ENCODE data around the gene STIP1.

Gene STIP1

DNA sequence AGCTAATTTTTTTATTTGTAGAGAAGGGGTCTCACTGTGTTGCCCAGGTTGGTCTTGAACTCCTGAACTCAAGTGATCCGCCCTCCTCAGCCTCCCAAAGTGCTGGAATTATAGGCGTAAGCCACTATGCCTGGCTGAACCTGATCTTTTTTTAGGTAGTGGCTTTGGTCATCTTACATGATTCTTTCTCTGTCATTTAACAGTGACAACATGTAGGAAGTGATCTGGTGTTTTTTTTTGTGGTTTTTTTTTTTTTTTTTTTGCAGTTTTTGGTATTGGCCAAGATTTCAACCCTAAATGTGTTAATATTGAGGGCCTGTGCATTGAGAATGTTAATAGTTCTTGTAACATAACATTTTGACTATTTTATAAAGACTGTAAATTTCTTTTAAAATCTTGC is 12.5 kb downstream of the STIP1 start:
- no peak for DNase-seq (ENCODE audit: low spot score)

DNA sequence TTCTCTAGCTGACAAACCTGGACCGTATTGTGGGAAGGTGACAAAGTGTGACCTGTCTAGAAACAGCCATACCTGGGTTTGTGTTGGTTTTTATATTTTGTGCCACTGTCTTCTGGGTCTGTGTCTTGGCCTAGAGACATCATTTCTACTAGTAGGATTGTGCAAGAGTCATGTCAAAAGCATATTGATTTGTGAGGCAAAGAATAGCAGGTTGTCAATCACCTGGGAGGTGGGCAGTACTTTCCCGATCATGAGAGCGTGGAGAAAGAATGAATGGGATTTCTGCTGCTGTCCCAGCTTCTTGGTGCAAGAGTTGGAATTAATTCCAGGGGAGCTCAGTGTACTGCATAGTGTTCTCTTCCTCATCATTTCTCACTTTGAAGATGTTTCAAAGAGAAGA is 15.6 kb downstream of the STIP1 start:
- DNase-seq (ENCODE audit: low spot score), result no peak

DNA sequence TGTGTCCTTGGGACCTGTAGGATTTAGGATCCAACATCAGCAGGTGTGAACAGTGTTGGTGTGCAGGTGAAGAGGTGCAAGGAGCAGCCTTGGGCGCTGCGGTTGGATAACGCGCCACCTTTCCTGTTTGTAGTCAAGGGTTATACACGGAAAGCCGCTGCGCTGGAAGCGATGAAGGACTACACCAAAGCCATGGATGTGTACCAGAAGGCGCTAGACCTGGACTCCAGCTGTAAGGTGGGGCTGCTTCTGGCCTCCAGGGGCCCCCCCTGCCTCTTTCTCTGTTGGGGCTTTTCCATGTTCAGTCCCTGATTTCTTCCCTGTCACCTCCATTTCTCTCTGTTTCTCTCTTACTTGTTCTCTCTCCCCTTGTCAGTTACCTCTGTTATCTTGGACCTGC is 17.0 kb downstream of the STIP1 start:
- no peak for DNase-seq (ENCODE audit: low spot score)

DNA sequence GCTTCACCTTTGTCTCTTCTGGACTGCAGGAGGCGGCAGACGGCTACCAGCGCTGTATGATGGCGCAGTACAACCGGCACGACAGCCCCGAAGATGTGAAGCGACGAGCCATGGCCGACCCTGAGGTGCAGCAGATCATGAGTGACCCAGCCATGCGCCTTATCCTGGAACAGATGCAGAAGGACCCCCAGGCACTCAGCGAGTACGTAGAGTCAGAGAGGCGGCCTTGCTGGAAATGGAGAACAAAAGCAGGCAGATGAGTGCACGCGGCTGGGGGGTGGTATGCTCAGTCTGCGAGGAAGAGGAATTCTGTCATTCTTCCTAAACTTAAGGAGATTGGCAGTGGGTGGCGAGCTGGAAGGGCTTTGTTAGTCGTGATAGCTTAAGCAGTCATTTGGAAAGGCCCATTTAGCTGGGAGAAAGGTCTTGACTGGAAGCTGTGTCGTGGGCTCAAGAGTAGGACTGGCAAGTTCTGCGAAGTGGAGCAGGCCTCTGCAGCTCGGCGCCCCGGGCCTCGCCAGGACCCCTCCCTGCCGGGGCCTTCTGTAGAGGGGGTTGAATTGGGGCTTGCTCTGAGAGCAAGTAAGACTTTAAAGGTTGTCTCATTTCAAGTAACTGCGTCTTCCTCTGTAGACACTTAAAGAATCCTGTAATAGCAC is 17.6 kb downstream of the STIP1 start:
- no peak for DNase-seq (ENCODE audit: low spot score)

DNA sequence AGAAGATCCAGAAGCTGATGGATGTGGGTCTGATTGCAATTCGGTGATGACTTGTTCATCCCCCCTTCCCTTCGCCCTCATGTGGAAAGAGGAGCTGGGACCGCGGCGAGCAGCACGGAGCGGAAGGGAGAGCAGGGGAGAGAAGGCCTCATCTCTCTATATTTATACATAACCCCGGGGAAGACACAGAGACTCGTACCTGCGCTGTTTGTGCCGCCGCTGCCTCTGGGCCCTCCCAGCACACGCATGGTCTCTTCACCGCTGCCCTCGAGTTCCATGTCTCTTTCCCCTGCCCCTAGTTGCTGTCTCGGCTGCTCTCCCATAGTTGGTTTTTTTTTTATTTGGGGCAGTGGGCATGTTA is 18.1 kb downstream of the STIP1 start:
- DNase-seq (ENCODE audit: low spot score), result no peak

DNA sequence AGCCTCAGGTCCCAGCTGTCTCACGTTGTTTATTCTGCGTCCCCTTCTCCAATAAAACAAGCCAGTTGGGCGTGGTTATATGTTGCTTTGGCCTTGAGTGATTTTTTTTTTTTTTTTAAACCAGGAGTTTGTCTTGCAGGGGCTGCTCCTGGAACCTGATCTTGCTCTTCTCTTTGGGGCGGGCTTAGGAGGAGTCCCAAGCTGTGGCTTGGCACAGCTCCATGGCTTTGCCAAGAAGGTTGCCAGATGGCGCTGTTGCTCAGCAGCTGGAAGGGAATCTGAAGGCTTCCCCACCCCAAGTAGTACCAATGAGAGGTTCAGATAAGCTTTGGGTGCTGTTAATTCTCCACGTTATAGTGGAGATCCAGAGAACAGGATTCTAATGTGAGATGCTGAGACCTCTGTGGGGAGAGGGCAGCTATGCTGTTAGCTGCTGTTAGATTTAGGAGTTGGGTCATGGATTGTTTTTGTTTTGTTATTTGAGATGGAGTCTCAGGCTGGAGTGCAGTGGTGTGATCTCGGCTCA is 18.6 kb downstream of the STIP1 start:
- DNase-seq (ENCODE audit: low spot score), result peak; percentile 96

DNA sequence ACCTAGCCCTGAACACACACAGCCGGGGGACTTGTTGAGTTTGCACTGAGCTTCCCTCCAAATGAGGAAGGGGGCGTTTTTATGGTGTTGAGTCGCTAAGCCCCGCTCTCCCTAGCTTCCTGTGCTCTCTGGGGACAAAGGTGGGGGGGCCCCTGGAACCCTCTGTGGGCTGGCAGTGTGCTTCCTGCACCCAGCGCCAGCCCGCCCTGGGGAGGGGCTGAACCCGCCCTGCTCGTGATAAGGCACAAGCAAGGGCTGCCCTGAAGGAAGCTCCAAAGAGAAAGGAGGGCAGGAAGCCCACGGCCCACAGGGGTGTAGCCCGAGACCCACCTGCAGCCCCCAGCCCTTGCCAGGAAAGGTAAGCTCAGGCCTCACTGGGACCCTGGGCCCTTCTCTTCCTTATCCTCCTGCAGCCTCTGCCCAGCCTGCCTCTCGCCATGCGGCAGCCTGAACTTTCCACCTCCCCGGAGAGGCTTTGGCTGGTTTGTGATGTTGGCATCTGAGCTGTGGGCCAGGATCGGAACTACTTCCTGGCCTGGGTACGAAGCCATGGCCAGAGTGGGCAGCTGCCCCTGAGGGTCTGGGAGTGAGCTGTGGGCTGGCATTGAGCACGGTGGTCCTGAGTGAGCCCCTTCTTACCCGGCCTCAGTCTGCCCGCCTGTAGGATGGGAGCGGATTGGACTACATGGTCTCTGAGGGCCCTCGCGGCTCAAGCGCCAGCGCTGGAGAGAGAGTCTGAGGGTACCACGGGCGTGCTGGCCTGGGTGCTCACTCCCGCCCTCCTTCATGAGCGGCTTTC is 20.7 kb downstream of the STIP1 start, which contains the start of gene FERMT3:
Gene FERMT3 (plus strand): TSS at position 265 of the 799 bp plus-strand sequence. CDS start 644 bp downstream, outside the sequence.
- no peak for DNase-seq (ENCODE audit: low spot score)

DNA sequence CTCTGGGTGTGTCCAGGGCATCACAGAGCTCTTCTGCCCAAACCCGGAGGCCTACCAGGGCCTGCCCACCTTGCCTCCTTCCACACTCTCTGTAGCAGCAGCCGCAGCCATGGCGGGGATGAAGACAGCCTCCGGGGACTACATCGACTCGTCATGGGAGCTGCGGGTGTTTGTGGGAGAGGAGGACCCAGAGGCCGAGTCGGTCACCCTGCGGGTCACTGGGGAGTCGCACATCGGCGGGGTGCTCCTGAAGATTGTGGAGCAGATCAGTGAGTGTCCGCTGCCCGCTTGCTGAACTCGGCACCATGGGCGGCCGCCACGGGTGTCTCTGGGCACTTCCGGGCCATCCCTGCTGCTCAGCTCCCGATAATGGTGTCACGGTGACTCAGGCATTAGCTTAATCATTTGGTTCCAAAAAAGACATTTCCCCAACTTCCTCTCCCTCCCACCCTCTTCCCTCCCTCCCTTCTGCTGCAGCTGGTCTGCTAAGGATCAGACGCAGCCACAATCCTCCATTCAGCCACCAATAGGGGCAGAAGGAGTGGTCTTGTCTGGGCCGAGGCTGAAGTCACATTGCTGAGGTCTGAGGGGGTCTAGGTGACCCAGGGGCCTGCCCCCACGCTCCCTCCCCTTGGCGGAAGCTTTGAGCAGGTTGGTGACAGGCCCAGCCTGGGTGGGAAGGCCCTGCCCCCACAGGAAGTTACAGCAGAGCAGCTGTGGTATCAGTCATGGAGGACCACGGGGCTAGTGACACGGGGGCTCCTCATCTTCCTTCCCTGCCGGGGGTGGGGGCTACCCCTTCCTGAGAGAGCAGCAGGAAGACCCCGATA is 21.5 kb downstream of the STIP1 start:
- DNase-seq (ENCODE audit: low spot score), result peak; percentile 83

DNA sequence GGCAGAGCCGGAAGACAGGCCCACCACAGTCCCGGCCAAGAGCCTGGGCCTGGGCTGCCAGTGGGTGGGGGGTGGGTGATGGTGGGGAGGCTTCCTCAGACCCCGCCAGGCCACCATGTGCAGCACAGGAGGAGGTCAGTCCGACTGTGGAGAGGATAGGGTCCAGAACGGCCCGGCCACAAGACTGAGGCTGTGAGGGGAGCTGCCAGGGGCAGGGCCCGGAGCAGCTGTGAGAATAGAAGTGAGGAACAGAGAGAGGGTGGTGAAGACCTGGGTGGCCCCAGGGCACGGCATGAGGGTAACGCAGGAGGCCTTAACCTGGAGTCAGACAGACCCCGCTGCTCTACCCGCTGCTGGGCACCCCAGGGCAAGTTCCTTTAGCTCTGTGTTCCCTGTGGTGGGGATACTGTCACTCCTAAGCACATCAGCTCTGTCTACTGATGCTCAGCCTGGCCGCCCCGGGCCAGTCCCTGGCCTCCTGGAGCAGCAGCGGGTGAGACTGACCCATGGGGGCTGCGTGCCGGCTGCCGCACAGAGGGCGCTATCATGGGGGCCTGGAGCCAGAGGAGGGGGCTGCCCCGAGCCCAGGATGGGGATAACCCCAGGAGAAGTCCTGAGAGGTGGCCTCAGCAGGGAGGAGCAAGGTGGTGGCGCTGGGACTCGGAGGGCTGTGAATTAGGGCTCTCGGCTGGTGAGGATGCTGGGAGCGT is 22.3 kb downstream of the STIP1 start:
- DNase-seq (ENCODE audit: low spot score), result no peak

DNA sequence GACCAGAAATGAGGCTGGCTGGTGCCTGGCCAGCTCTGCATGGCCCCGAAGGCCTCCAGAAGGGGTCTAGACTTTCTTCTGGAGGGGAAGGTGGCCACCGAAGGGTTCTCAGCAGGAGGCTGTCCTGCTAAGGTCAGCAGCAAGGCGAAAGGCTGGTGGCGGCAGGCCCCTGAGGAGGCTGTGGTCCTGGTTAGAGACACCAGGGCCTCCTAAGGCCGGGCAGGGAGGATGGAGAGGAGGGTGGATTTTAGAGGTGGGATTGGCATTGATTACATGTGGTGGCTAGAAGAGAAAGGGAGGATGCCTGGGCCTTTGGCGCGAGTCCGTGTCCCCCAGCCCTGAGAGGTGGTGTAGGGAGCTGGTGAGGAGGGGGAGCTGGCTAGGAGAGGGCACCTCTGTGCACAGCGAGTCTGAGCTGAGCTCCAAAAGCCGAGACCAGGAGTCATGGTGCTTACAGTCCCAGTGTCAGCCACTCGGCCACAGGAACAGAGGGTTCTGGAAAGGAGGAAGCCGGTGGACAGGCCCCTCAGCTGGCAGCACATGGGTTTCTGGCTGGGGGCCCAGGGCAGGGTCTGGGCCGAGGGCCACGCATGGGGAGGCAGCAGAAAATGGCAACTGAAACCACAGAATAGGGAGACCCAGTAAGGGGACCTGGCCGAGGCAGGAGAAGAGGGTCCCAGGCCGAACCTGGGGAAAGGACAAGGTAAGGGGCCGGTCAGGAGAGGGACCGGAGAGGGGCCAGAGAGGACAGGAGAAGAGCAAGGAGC is 23.0 kb downstream of the STIP1 start:
- no peak for DNase-seq (ENCODE audit: low spot score)

DNA sequence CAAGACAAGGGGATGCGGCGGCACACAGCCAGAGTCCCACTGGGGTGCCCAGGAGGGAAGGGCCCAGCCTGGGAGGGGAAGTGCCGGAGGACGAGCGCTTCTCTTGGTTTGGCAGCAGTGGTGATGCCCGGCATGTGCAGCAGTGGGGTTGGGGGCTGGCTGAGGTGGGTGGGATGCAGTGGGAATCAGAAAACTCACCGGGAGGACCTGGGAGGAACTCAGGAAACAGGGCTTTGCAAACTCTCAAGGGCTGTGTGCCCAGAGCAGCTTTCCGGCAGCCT is 23.5 kb downstream of the STIP1 start:
- no peak for DNase-seq (ENCODE audit: low spot score)

DNA sequence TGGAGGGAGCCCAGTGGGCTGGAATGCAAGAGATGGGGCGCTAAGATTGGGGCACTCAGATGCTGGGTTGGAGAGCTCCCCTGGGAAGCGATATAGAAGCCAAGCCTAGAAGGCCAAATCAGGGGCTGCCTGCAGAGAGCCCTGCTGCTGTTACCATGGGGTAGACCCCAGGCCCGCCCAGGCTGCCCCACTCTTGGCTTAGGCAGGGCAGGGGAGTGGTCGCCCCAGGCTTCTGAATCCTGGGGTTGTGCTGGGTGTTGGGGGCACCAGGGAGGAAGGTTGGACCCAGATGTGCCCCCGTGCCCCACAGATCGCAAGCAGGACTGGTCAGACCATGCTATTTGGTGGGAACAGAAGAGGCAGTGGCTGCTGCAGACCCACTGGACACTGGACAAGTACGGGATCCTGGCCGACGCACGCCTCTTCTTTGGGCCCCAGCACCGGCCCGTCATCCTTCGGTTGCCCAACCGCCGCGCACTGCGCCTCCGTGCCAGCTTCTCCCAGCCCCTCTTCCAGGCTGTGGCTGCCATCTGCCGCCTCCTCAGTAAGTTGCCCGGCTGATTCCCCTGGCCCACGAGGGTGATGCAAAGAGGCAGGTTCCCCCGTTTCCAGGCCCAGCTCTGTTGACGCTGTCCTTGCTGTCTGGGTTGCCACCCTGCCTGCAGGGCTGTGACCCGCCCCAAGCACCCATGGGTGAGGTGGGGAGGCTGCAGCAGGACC is 24.5 kb downstream of the STIP1 start:
- no peak for DNase-seq (ENCODE audit: low spot score)

DNA sequence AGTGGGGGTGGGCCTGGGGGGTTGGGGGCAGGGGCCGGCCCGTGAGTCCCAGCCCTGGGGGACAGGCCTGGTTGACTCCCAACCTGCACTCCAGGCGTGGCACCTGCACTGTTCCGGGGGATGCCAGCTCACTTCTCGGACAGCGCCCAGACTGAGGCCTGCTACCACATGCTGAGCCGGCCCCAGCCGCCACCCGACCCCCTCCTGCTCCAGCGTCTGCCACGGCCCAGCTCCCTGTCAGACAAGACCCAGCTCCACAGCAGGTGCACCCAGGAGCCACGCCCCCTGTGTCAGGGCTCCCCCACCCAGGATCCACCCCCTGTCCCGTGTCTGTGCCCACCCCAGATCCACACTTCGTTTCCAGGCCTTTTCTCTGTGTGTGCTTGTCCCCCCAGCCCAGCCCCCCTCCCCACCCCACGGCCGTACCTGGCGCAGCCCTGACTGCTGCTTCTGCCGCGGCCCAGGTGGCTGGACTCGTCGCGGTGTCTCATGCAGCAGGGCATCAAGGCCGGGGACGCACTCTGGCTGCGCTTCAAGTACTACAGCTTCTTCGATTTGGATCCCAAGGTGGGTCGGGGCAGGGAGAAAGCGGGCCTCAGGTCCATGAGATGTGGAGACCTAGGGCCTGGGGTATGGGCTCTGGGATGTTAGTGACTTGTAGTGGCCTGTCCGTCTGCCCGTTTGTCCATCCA is 25.4 kb downstream of the STIP1 start:
- no peak for DNase-seq (ENCODE audit: low spot score)

DNA sequence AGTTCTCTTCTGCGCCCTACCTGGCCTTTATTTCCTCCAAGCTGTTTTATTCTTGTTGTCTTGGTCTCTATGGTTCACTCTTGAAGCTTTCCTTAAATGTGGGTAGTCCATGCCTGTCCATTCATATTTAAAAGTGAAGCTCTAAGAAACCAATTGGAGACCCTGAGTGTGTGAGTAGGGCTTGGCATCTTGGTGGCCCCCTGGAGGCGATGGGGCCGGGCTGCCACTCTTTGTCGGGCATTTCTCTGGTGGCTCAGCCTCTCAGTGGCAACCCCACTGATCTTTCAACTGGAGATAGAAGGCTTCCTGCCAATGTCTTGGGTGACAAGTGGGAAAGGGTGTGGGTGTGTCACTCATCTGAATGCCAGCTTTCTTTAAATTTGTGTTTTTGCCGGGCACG is 30.9 kb downstream of the STIP1 start:
- DNase-seq (ENCODE audit: low spot score), result no peak

DNA sequence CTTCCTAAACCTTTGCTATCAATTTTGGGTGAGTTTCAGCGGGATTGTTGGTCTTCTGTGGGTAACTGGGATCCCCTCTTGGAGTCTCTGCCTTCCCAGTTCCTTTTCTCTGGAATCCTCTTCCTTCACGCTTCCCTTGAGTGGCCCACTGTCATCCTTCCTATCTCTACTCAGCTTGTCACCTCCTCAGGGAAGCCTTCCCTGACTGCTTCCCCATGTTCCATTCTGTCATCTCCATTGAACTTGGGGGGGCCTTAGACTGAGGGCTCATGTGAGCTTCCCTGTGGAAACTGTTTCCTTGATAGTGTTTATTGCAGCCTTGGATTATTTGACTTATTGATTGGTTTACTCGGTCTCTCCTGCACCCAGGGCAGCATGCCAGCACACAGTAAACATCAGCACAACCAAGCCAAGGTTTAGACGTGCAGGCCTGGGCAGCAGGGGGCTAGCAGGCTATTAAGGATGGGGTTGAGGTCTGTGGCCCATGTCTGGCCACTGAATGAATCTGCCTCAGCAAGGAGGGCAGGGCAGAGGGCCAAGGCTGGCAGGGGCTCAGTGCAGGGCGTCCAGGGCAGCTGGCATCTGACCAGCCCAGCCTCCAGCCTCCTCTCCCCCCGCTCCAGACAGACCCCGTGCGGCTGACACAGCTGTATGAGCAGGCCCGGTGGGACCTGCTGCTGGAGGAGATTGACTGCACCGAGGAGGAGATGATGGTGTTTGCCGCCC is 32.8 kb downstream of the STIP1 start:
- DNase-seq (ENCODE audit: low spot score), result no peak

DNA sequence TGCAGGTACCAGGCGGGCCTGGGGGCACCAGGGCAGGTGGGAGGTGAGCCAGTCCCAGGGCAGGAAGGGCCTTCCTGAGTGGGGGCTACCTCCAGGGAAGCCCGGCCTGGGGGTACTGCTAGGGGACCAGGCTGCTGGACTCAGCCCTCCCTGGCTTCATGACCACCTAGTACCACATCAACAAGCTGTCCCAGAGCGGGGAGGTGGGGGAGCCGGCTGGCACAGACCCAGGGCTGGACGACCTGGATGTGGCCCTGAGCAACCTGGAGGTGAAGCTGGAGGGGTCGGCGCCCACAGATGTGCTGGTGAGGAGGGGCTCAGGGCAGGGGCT is 33.3 kb downstream of the STIP1 start:
- DNase-seq (ENCODE audit: low spot score), result no peak

DNA sequence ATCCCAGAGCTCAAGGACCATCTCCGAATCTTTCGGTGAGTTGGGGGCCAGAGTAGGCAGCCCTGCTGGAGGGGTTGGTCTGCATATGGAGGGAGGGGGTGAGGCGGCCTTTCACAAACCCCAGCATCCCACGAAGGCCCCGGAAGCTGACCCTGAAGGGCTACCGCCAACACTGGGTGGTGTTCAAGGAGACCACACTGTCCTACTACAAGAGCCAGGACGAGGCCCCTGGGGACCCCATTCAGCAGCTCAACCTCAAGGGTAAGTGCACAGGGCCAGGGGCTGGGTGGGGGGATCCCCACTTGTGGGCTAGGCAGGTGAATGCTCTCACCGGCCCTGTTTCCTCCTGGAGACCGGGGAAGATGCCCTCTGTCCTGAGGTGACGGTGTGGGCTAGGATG is 33.8 kb downstream of the STIP1 start:
- no peak for DNase-seq (ENCODE audit: low spot score)

DNA sequence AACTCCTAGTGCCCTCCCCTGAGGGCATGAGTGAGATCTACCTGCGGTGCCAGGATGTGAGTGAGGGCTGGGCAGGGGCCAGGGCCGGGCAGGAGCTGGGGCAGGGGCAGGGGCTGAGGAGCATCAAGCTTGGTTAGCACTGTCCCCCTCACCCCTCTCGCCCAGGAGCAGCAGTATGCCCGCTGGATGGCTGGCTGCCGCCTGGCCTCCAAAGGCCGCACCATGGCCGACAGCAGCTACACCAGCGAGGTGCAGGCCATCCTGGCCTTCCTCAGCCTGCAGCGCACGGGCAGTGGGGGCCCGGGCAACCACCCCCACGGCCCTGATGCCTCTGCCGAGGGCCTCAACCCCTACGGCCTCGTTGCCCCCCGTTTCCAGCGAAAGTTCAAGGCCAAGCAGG is 34.3 kb downstream of the STIP1 start:
- DNase-seq (ENCODE audit: low spot score), result no peak

DNA sequence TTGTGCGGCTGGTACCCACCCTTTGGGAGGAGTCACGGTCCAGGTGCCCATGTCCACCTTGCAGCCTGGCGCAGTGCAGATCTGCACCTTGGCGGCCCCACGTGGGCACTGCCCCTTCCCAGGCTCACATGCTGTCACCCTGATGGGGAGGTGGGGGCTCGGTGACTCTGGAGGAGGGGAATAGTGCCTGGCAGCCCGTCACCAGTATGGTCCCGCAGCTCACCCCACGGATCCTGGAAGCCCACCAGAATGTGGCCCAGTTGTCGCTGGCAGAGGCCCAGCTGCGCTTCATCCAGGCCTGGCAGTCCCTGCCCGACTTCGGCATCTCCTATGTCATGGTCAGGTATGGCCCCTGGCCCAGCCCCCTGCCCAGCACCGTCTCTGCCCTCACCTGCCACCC is 34.8 kb downstream of the STIP1 start:
- no peak for DNase-seq (ENCODE audit: low spot score)

DNA sequence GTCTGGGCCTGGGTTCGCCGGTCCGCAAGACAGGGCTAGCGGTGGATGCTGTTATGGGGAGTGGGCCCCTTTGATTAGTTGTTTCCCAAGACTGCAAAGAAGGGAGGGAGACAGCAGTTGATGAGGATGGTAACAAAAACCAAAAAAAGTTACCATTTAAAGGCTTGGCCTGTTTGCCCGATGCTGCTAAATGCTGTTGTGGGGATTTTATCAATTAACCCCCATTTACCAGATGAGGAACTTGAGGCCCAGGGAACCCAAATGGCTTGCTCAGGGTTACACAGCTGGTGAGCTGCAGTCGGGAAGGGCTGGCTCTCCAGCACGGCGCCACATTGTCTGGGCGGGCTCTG is 36.7 kb downstream of the STIP1 start:
- no peak for DNase-seq (ENCODE audit: low spot score)

Data from AG08395 (cell line).